Upper lobe of left lung (tissue), 4 donors: ENCODE results near the gene GNG13.

Experiments
- EP300 ChIP-seq, 4 donors: sonication (generic); formaldehyde crosslinking; IDR thresholded peaks; one replicate each; pipeline ENCODE4 v1.5.1; 2017; ENCODE audit warnings: antibody characterized with exemption in 4 of 4, control low read depth in 2 of 4
- POLR2A ChIP-seq, 4 donors: fragments of 450-650 bp; IDR thresholded peaks; one replicate each; pipeline ENCODE4 v1.5.1; 2016 to 2017; ENCODE audit warnings: antibody characterized with exemption in 4 of 4, mild to moderate bottlenecking in 2 of 4
- POLR2AphosphoS5 ChIP-seq, 2 donors: sonication (generic); formaldehyde crosslinking; IDR thresholded peaks; one replicate each; pipeline ENCODE4 v1.5.1; 2017; ENCODE audit warnings: antibody characterized with exemption in 2 of 2
- TF ChIP-seq, protein P1 (sequence below), 6 experiments: fragments of 450-650 bp in 4 of 6; fragments of 200-600 bp in 2 of 6; sonication (generic) in 2 of 6; IDR thresholded peaks; one replicate each; pipeline ENCODE4 v1.5.1; 2016 to 2019; ENCODE audit warnings: antibody characterized with exemption in 6 of 6

DNA sequence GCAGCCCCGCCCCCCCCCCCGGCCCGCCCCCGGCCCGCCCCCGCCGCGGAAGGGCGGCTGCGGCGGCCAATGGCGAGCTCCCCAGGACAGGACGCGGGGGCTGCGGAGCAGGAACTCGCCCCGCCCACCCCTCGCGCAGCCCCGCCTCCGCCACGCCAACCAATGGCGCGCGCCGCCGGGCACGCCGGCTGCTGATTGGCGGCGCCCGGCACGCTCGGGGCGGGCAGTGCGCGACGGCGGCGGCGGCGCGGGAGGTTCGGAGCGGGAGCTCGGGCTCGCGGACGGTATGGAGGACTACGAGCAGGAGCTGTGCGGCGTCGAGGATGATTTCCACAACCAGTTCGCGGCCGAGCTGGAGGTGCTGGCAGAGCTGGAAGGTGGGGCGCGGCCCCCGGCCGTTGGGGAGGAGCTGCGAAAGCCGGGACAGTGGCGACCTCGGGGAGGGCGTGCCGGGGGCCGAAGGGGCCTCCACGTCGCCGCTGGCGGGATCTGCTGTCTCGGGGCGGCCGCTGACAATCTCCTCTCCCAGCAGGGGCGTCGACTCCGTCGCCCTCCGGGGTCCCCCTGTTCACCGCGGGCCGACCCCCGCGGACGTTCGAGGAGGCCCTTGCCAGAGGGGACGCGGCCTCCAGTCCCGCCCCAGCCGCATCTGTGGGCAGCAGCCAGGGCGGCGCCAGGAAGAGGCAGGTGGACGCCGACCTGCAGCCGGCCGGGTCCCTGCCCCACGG, 12.0 kb downstream of the GNG13 start, which contains the start of gene CHTF18:
- TF ChIP-seq, protein P1, sequence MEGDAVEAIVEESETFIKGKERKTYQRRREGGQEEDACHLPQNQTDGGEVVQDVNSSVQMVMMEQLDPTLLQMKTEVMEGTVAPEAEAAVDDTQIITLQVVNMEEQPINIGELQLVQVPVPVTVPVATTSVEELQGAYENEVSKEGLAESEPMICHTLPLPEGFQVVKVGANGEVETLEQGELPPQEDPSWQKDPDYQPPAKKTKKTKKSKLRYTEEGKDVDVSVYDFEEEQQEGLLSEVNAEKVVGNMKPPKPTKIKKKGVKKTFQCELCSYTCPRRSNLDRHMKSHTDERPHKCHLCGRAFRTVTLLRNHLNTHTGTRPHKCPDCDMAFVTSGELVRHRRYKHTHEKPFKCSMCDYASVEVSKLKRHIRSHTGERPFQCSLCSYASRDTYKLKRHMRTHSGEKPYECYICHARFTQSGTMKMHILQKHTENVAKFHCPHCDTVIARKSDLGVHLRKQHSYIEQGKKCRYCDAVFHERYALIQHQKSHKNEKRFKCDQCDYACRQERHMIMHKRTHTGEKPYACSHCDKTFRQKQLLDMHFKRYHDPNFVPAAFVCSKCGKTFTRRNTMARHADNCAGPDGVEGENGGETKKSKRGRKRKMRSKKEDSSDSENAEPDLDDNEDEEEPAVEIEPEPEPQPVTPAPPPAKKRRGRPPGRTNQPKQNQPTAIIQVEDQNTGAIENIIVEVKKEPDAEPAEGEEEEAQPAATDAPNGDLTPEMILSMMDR (IDR thresholded peaks at IDR 0.05), result no peak
- TF ChIP-seq POLR2A (IDR thresholded peaks at IDR 0.05) (no peak), POLR2AphosphoS5 (IDR thresholded peaks at IDR 0.05) (no peak), EP300 (IDR thresholded peaks at IDR 0.05) (no peak)
